Gastrocnemius medialis (tissue), 4 donors: Measurements from ENCODE around the gene GOLGA6B.
"Not testable (repeated sequence)": the region's sequence is repeated elsewhere in the genome, so short reads cannot be mapped to it uniquely, and the experiment has no call there.

ENCODE experiments used
- CTCF ChIP-seq, 5 experiments: fragments of 450-650 bp in 3 of 5; fragments of 200-600 bp in 2 of 5; sonication (generic) in 2 of 5; IDR thresholded peaks in 4 of 5; conservative IDR thresholded peaks in 1 of 5; 1 replicate in 4 of 5; 2 replicates in 1 of 5; pipeline ENCODE4 v1.5.1; 2016 to 2019; ENCODE audit warnings: antibody characterized with exemption in 5 of 5, mild to moderate bottlenecking in 3 of 5, moderate library complexity in 3 of 5
- POLR2A ChIP-seq, 2 donors: fragments of 450-650 bp; IDR thresholded peaks; one replicate each; pipeline ENCODE4 v1.6.1; 2017; ENCODE audit warnings: antibody characterized with exemption in 2 of 2, mild to moderate bottlenecking in 2 of 2, moderate library complexity in 2 of 2

GRCh38 chr15:72665706-72666105 lies 11.2 kb downstream of the GOLGA6B start:
- not testable (repeated sequence) for TF ChIP-seq CTCF (IDR thresholded peaks at IDR 0.05 in 4 of 5, conservative IDR thresholded peaks at IDR 0.05 in 1 of 5); POLR2A (IDR thresholded peaks at IDR 0.05)
